HG03439 (cell line): ENCODE data around the gene AMPH.
"Not testable (repeated sequence)": the region's sequence is repeated elsewhere in the genome, so short reads cannot be mapped to it uniquely, and the experiment has no call there.

ENCODE experiments used
- ATAC-seq: cut with Tn5 transposase; IDR thresholded peaks from one replicate; pipeline ENCODE4 v1.9.1; 2021; ENCODE audit warnings: mild to moderate bottlenecking, moderate library complexity; ENCODE audit not compliant: unreplicated experiment

Gene AMPH

DNA sequence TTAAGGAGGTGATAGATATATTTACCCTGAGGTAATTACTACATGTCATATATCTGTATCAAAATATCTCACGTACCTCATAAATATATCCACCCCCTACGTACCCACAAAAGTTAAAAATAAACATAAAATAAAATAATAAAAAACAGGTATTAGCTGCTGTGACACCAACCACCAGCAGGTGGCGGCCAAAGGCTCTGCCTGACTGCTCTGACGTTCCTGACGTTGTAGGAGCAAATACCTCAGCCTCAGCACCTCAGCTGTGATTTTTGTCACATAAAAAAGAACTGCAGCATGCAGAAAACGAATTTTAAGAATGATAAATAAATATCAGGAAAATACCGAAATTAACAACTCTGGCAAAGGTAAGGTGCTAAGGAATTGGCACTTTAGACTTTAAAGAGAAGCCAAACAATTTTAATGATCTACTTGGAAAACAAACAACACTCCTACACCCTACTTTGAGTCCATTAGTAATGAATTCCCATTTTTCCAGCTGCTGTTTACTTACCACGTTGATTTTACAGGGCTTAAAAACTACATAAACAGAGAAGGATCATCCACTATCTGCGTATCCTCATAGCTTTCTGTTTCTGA, 232.3 kb downstream of the AMPH start:
- ATAC-seq = no peak

DNA sequence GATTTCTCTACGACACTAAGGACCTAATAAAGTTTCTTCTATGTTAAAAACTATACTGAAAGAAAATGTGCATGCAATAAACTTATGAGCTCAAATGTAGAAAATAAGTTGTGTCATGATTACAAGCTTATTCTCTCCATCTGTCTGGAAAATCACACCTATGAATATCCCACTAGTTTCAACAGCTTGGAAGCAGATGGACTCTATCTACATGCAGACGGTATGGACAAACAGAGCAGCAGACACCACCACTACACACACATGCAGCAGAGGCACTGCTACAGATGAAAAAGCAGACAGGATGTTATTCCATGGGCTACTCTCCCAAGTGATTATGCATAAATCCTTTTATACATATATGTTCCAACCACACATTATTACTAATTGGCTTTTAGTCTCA, 234.3 kb downstream of the AMPH start:
- ATAC-seq = no peak

DNA sequence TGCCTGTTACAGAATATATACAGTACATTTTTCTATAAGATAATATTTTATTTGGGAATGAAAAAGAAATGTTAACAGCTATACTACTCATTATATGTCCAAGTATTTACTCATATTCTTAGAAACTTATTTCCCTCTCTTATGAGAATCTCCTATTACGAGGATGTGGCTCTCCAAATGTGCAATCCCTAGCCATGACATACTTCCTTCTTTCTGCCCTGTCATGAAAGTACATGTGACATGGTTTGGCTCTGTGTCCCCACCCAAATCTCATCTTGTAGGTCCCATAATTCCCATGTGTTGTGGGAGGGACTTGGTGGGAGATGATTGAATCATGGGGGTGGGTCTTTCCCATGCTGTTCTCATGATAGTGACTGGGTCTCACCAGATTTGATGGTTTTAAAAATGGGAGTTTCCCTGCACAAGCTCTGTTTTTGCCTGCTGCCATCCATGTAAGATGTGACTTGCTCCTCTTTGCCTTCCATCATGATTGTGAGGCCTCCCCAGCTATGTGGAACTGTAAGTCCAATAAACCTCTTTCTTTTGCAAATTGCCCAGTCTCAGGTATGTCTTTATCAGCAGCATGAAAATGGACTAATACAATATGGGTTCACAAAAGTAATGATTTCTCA, 235.1 kb downstream of the AMPH start:
- not testable (repeated sequence) for ATAC-seq

DNA sequence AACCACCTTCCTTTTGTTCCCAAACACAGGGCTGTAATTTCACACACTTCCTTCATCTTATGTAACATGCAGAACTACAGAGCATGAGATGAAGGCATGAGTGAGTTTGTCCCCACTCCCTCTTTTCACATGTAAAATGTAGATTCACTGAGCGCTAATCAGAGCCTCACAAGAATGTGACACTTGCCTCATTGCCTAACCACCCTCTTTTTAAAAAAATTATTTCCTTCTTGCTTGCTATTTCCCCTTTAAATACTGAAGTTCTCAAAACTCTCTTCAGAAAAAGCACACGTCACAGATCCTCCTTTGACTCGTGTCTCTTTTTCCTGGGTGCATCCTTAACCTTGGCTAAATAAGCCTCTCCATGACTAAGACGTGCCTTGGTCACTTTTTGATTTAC, 236.5 kb downstream of the AMPH start:
- no peak for ATAC-seq

DNA sequence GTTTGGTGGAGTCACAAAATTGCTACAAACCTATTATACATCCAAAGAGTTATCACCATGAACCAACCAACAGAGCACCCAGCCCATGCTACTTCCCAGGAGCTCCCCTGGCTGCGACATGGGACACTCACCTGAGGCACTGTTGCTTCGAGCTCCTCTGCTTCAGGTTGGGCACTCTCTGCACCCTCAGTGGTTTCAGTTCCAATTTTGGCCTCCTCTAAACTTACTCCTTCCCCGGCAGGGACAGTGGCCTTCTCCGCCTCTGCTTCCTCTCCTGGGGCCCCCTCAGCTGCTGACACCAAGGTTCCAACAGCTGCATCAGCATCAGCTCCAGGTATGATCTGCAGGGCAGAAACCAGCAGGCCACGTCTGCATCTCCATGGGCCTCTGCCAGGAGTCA, 237.3 kb downstream of the AMPH start:
- peak; percentile 76 for ATAC-seq

DNA sequence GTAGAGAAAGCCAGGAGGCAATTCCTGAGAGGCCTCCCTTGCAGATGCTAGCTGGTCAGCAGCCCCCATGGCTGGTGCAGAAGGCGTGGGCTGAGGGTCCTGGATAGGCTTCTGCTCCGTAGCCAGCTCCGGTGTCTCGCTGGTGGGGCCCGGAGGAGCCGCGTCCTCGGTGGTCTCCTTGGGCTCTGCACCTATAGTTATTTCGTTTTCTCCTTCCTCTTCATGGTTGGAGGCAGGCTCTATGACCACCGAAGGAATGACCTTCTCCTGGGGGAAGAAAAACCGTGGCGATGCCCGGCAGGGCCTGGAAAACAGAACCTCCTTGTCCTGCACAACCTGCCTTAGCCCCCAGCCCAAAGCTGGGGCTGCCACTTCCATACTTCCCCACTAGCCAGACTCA, 239.4 kb downstream of the AMPH start:
- ATAC-seq = no peak

DNA sequence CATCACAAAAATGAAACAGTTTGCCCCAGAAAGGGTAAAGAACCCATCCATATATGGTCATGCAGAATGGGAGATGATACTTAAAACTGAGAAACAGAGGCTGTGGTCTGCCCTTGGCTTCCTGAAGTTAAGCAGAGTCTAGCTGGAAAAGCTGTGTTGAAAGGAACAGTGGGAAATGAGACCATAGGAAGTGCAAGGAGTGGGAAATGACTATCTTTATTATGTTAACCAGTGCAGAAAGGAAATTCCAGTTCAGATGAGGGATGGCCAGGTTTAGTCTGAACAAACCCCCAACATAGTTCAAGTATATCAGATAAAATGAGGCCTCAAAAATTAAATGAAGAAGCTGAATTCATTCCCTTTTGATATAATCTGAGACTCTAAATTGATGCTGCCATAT, 245.5 kb downstream of the AMPH start:
- ATAC-seq = no peak

DNA sequence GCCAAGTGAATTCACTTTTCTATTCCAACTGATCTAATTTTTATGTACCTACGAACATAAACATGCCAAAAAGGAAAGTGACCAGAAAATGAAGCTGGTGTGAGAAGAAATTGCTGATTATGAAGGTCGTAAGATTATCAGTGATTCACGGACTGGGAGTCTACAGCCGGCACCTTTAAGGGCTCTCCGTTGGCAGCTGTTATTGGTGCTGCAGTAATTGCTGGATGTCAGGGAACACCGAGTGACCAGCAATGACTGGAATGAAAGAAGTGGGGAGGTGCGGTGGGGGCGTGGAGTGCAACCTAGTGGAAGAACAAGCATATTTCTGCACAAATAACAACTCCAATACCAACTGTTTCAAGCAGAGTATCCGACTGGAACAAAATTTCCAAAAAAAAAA, 247.9 kb downstream of the AMPH start:
- ATAC-seq = no peak

DNA sequence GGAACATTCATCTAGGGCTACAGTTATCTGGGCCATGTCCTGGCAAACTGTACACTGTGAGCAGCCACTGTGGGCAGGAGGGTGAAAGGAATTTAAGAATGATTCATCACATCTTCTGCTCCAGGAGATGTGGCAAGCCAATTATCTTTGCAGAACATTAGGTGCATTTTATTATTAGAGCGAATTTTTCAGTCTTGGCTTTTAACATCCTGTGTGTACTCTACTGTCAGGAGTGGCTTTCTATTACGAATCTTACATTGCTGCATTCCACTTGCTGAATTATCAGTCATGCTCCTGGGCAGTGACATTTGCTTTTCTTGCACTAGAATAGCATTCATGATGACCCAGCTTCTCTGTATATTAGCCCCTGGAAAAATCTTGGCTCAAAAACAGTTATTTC, 248.5 kb downstream of the AMPH start:
- no peak for ATAC-seq

DNA sequence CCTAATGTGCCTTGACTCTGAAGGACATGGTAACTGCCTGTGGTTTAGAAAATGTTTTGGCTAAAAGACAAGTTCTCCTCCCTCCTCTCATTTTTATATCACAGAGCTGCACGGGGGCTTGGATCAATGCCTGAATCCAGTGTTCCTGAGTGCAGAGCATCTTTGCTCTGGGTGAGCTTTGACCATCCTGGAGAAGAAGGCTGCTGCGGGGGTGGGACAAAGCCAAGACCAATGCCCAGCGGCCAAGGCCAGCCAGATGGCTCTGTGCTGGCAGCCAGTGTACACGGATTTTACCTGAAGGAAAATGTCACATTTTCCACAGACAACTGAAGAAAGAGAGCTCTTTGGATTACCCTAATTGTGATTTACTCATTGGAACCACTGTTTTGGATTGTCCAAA, 255.7 kb downstream of the AMPH start:
- ATAC-seq = no peak

DNA sequence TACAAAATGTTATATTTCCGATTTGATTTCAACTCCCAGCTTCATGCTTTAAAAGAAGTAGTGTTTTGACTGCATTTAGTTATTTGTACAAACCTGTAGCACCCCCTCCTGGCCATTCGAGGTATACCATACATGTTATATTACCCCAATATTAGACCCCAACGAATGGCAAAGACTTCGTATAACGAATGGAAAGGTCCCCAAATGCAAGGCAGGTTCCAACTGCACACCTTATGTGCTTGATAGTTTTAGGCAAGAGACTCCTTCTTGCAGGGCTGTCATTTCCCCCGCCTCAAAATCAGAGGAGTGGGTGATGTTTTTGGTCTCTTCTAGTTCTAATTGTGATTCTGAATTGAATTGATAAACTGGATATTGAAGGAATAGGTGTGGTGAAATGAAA, 256.7 kb downstream of the AMPH start:
- ATAC-seq = no peak

DNA sequence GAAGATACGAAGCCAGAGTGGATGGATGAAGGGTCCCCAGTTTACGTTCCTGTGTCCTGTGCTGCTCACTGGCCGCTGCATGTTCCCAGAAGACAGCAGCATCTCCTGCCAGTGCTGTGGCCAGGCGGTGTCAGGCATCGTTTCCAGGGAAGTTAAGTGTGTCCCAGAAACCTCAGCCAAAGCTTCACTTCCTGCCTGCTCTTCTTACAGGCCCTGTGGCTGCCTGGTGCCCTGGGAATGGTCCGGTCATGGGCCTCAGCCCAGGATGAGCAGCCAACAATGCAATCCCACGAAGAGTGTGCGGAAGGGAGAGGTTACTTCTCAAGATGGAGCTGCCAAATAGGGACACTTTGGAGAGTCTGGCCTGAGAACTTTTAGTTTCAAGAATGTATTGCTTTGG, 258.0 kb downstream of the AMPH start:
- no peak for ATAC-seq

DNA sequence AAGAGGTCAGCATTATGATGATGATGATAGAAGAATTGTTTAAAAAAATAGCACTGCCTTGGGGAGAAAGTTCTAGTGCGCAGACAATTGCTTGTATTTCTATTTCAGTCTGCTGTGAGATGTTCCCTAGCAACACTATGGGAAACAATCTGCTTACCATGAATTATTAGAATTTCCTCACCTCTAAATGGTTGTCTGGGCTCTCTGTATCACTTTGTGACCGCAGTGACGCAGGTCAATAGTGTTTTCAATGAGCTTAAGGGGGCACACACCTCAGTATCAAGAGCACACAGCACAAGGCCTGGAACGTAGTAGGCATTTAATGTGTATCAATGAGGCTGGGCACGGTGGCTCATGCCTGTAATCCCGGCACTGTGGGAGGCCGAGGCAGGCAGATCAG, 258.9 kb downstream of the AMPH start:
- no peak for ATAC-seq

DNA sequence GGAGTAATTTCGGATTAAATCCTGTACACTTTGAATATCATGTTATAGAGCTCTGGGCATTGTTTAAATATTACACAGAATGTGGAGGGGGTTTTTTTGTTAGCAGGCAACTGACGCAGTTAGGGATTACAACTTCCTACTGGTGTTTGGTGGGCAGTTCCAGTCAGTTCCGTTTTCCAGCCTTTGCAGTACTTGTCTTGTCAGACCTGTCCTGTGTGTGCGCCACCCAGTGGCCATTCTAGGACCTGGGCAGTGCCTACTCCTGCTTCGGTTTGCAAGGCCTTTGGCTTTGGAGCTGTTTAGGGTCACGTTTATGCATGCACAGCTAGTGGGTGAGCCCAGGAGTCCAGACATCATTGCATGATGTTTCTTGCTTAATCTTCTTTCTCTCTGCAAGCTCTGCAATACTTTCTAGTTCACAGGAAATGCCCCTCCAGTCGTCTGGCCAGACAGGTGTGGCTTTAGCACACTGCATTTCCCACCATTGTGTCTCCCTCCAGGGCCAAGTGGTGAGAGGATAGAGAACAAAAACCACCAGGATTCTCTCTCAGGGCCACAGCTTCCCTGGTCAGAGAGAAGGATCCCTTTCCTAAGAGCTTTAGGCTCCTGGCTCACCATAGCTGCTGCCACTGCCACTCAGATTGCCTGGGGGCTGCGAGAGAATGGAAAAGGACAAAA, 261.2 kb downstream of the AMPH start:
- ATAC-seq = peak; percentile 78

DNA sequence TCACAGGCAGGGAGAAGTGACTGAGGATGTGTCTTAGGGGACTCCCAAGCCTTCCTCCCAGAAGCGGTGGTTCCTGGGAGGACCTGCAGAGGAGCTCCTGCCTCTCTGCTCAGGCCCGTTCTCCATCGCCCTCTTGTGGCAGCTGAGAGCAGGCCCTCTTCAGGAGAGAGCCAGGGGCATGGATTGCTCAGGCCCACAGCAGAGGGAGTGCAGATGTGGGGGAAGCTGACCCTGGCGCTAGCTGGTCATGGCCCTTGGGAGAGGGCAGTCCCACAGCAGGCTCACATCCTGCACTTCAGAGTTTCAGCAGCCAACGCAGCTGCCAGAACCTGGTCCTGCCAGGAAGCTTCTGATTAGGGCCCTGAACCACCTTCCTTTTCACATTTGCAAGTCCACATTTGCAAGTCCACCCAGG, 263.0 kb downstream of the AMPH start:
- ATAC-seq = peak; percentile 50

DNA sequence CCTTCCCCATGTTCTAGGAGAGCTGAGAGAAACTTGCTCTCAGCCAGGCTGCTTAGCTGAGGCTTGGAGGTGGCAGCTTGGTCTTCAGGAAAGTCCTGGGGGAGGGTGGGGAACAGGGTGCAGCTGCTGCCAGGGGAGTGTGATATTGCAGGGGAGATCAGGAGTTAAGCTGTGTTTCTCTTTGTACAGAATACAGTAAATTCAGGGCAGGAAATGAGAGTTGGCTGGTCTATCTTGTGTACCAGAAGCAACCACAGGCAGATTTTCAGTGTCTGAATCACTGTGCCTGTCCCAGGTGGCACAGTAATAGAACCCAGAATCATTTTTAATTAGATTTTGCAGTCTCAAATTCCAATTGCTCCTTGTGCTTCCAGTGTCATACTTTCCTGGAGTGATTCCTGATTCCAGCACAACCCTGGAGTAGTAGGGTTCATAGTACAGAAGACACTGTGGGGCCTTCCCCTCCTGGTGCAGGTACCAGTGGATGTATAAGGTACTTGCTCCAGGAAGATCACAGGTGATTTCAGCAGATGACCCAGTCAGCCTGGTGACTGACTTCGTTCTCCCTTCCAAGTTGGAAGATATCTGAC, 263.8 kb downstream of the AMPH start:
- ATAC-seq = peak; percentile 49

DNA sequence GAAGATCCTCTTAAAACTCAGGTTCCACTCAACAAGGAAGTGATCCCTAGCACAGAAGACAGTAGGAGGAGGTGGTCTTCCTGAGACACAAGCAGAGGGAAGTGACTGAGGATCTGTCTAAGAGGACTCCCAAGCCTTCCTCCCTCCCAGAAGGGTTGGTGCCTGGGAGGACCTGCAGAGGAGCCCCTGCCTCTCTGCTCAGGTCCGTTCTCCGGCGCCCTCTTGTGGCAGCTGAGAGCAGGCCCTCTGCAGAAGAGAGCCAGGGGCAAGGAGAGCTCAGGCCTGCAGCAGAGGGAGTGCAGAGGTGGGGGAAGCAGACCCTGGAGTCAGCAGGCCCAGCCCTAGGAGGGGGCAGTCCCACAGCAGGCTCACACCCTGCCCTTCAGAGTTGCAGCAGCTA, 267.8 kb downstream of the AMPH start:
- not testable (repeated sequence) for ATAC-seq

DNA sequence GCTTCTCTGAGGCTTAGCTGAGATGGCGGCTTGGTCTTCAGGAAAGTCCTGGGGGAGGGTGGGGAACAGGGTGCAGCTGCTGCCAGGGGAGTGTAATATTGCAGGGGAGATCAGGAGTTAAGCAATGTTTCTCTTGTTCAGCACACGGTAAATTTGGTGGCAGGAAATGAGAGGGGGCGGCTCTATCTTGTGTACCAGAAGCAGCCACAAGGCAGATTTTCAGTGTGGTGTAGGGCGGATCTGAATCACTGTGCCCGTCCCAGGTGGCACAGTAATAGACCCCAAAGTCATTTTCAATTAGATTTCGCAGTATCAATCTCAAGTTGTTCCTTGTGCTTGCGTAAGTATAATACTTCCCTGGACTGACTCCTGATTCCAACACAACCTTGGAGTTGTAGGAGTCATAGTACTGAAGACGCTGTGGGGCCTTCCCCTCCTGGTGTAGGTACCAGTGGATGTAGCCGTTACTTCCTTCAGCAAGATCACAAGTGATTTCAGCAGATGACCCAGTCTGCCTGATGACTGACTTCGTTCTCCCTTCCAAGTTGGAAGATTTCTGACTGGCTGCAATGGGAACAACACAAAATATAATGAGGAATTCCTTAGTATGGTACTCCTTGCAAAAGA, 268.4 kb downstream of the AMPH start:
- ATAC-seq = peak; percentile 42

DNA sequence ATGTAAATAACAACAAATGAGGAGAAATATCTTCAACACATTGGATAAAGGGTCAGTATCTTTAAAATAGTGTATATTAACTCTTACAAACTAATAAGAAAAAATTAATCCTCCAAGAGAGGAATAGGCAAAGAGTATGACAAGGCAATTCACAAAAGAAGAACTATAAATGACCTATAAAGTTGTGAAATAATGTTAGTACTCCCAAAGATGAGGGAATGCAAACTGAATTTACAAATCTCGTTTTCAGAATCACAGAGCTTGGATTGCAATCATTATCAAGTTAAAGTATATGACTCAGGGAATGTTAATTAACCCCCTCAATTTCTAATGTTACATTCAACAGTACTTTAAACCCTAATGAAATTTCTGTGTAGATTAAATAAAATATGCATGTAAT, 270.4 kb downstream of the AMPH start:
- ATAC-seq = no peak

DNA sequence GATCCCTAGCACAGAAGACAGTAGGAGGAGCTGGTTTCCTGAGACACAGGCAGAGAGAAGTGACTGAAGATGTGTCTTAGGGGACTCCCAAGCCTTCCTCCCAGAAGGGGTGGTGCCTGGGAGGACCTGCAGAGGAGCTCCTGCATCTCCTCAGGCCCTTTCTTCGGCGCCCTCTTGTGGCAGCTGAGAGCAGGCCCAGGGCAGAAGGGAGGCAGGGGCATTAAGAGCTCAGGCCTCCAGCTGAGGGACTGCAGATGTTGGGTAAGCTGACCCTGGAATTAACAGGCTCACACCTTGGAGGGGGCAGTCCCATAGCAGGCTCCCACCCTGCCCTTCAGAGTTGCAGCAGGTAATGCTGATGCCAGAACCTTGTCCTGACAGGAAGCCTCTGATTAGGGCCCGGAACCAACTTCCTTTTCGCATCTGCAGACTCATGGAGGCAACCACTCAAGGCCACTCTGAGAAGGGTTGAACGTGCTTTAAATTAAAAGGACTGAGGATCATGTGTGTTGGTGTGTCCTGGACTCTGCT, 272.0 kb downstream of the AMPH start:
- ATAC-seq = peak; percentile 77

DNA sequence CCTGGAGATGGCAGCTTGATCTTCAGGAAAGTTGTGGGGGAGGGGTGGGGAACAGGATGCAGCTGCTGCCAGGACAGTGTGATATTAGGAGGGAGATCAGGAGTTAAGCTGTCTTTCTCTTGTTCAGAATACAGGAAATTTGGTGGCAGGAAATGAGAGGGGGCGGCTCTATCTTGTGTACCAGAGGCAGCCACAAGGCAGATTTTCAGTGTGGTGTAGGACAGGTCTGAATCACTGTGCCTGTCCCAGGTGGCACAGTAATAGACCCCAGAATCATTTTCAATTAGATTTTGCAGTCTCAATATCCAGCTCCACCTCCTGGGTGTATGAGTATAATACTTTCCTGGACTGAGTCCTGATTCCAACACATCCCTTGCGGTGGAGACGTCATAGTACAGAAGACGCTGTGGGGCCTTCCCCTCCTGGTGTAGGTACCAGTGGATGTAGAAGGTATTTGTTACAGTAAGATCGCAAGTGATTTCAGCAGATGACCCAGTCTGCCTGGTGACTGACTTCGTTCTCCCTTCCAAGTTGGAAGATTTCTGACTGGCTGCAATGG, 272.8 kb downstream of the AMPH start:
- ATAC-seq = not testable (repeated sequence)
